ENCODE data around the gene SLAIN2.

The SLAIN2 gene

DNA sequence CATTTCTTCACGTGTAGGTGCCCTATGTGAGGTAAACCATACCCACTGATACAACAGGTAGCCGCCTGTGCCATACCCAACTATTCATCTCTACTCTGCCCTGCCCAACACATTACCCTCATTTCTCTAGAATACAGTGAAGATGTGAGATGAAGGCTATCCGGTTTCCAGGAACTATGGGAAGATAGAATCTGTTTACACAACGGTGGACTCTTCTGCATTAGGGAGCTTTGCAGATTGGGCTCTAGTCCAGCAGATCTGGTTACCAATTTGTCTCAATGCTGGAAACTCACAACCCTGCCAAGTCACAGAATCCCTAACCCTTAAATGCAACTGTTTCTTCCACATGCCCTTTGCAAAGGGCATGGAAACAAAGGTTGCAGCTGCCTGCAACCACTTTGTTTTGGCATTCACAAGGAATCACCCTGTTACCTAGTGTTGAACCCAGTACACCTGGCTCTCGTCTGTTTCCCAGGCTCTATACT, 6.4 kb upstream of the SLAIN2 start:
- no peak for DNase-seq (ENCODE audit: low spot score)

- no peak for DNase-seq (ENCODE audit: low spot score)
Observed at GRCh38 chr4:48336146-48336870, 5.0 kb upstream of the SLAIN2 start.

- peak; percentile 5 for DNase-seq (ENCODE audit: low spot score)
Observed at GRCh38 chr4:48337731-48338130, 3.6 kb upstream of the SLAIN2 start.

DNA sequence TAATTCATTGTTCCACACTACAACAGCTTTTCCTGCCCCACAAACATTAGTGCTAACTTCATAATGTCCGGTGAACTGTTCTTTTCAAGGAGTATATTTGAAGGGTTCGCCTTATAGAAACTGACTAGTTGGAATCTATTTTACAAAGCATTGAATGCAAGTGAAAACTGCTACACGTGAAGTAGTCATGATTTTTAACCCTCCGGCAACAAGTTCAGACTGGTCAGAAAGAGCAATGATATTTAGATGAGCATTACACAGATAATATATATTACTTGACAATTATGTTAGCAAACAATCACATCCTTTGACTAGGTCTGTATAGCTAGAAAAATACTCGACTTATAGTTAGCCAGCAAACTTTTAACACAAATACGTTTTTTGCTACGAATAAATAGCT, 1.7 kb upstream of the SLAIN2 start:
- no peak for DNase-seq (ENCODE audit: low spot score)

DNA sequence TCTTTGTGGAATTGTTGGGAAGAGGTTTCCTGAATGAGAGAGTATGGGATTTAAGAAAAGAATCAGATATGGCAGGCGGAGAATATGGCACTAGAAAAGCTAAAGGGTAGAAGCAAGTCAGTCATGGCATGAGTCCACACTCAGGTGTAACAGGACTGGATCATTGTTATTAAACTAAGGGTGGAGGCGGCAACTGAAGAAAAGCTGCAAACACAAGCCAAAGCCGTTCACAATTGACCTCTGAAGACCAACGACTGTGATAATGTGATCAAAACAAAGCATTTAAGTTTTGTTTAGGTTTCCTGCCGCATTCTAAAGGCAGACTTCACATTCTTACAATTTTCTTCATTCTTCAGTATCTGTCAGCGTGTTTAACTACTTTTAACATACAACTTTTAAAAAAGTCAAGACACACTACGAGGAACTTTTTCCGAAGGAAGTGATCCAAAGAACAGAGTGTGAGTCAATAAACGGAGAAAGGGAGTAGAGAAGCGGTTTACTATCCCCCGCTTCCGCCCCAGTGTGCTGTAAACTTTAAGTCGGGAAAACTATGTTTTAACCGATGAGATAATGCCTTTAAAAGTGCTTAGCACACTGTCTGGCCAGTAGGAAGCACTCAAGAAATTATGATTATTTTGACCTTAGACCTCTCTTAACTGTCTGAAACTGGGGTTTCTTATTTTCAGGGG, 909 bp upstream of the SLAIN2 start:
- peak; percentile 29 for DNase-seq (ENCODE audit: low spot score)

DNA sequence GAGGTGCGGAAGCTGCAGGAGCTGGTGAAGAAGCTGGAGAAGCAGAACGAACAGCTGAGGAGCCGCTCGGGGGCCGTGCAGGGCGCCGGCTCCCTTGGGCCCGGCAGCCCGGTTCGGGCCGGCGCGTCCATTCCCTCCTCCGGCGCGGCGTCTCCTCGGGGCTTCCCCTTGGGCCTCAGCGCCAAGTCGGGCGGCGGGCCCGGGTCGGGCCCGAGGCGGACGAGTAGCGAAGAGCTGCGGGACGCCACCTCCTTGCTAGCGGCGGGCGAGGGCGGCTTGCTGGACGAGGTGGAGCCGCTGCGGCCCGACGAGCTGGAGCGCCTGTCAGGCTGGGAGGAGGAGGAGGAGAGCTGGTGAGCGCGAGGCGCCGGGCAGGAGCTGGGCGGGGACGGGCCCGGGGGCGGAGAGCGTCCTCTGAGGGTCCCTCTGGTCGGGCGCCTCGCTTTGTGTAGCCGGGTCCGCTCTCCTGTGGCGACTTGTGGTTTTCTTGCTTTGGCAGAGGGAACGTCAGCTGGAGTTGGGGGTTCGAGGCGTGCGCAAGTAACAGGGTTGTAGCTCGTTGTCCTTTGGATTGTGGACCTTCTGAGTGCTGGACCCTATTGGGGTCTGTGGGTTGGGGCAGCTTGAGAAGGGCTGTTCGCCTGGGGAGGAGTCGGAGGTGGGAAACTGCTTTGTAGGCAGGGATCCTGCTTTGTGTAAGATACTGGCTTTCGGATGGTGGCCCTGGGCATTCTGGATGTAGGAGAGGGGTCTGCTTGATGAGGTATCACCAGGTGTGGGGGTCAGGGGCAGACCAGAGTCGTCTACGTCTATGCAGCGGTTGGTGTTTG, 662 bp downstream of the SLAIN2 start:
- DNase-seq (ENCODE audit: low spot score): peak; percentile 30

GRCh38 chr4:48342606-48342880, 1.2 kb downstream of the SLAIN2 start:
- peak; percentile 32 for DNase-seq (ENCODE audit: low spot score)

DNA sequence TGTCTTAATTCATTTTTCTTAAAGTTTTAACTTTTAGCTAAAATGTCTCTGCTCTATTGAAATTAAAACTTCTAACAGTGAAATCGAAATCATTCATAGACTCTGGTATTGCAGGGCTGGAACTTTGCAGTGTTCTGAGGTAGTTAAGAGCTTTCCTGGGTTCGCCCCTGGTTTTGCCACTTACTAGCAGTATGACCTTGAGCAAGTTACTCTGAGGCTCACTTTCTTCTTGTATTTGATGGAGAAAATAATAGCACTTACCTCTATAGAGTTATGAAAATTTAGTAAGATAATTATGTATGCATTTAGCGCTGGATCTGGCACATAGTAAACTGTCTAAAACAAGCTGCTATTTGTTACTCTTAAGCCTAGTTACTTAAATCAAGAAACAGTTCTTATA, 1.7 kb downstream of the SLAIN2 start:
- no peak for DNase-seq (ENCODE audit: low spot score)

DNA sequence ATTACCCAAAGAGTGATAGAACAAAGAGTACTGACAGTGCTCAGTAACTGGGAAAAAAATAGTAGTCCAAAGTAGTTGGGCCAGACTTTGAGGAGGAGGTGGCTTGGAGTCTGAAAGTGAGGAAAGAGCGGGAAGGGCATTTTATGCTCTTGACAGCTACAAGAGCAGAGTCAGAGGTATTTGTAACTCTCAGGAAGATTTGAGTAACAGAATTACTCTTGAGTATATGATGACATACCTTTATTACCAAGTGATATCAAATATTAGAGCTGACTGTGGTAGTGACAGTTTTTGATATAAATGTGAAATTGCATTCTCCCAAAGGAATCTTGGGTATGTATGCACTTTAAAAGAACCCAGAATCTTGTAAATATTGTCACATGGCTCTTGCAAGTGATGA, 2.2 kb downstream of the SLAIN2 start:
- no peak for DNase-seq (ENCODE audit: low spot score)

DNA sequence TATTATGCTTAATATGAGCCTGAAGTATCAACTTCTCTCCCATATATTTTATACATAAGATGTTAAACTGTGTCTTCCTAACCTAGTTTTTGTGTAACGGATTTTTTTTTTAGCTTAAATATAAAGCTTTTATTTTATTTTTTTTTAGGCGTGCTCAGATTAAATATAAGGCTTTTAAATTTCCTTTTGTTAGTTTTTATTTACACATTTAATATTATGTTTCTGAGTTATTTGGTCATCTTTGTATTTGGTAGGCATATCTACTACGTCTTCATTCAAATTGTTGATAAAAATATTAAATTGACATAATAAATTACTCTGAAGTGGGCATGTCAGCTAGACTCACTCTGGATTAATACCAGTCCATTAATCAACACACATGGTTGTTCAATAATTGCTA, 4.2 kb downstream of the SLAIN2 start:
- no peak for DNase-seq (ENCODE audit: low spot score)

DNA sequence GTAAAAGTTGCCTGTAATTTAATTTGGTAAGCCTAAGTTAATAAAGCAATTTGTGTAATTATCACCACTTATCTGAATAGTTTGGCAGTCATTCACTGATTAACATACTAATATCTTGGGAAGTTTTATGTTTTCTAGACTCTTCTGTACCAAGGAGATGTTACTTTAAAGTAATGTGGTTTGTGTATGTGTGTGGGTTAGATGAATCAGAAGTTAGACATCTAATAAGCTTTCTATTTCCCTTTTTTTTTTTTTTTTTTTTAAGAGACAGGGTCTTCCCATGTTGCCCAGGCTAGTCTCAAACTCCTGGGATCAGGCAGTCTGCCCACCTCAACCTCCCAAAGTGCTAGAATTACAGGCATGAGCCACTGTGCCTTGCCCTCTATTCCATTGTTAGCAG, 5.3 kb downstream of the SLAIN2 start:
- no peak for DNase-seq (ENCODE audit: low spot score)

DNA sequence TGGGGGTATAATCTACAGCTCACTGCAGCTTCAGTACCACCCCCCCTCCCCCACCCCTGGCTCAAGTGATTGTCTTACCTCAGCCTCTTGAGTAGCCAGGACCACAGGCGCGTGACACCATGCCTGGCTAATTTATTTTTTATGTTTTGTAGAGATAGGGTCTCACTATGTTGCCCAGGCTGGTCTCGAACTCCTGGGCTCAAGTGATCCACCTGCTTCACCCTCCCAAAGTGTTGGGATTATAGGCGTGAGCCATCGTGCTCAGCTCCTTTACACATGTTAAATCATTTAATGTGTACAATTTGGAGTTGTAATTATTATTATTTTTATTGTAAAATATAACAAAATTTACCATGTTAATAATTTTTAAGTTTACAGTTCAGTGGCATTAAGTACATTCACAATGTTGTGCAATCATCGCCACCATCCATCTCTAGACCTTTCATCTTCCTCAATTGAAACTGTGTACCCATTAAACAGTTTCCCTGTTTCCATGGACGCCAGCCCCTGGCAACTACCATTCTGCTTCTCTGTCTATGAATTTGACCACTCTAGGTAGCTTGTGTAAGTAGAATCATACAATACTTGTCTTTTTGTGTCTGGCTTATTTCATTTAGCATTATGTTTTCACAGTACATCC, 6.1 kb downstream of the SLAIN2 start:
- no peak for DNase-seq (ENCODE audit: low spot score)

DNA sequence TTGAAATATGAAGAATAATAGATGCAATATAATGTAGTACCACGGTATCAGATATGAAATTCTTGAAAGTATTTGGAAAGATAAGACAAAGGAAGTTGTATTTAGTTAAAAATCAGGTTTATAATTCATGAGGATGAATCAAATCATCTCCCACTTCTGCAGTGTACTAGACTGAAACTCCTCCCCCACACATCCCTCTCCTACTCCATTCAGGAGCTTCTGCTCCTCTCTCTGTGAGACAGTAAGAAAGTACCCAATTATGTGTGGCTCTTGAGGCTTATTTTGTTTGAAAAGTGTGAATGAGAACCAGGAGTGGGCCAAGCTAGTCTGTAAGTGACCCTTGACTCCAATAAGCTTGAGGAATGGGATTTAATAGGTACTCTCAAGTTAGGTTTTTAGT, 9.5 kb downstream of the SLAIN2 start:
- DNase-seq (ENCODE audit: low spot score): no peak

- no peak for DNase-seq (ENCODE audit: low spot score)
Observed at GRCh38 chr4:48352793-48353192, 11.5 kb downstream of the SLAIN2 start.

- DNase-seq (ENCODE audit: low spot score): no peak
Observed at GRCh38 chr4:48356355-48356754, 15.0 kb downstream of the SLAIN2 start.

DNA sequence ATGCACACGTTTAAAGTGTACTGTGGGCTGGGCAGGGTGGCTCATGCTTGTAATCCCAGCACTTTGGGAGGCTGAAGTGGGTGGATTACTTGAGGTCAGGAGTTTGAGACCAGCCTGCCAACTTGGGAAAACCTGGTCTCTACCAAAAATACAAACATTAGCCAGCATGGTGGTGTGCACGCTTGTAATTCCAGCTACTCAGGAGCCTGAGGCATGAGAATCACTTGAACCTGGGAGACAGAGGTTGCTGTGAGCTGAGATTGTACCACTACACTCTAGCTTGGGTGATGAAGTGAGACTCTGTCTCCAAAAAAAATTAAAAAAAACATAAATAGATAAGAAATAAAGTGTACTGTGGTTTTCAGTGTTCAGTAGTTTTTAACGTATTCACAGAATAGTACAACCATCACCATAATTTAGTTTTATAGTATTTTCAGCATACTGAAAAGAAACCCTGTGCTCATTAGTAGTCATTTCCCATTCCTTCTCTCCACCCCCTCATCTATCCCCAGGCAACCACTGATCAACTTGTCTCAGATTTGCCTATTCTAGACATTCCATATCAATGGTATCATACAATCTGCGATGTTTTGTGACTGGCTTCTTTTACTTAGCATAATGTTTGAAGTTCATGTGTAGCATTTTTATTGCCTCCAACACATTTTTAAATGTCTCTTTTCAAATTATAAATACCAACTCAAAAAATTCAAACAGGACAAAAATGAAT, 19.1 kb downstream of the SLAIN2 start:
- DNase-seq (ENCODE audit: low spot score): no peak

DNA sequence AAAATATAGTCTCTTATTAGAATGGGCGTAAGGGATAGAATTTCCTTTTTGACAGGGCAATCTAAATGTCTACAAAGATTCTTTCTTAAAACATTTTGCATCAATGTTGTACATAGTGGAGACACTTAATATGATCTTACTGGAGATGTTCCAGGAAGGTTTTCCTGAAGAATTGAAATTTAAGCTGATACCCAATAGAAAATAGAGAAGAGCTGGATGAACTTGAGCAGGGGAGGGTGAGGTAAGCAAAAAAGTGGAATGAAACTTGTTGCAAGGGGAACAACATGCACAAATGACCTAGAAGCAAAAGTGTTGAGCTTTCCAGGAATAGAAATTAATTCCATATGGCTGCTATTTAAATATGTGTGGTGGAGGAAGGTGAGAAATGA, 19.7 kb downstream of the SLAIN2 start:
- DNase-seq (ENCODE audit: low spot score): no peak

- DNase-seq (ENCODE audit: low spot score): no peak
Observed at GRCh38 chr4:48366611-48367010, 25.3 kb downstream of the SLAIN2 start.

DNA sequence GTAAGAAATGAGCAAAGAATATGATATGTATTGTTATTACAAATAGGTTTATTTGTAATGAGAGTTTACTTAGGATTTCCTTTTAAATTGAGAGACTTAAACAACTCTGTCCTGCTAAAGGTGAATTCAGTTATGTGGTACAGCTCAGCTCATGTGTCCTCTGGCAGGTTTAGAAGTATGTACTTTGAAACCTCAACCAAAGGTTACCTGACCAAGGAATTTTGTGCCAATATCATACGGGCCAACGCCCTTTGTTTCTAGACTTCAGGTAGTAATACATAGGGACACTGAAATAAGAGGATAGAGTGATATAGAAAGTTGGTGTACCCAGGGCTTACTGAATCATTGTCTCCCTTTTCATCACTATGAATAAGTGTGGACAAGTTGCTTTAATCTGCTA, 25.7 kb downstream of the SLAIN2 start:
- DNase-seq (ENCODE audit: low spot score): no peak

GRCh38 chr4:48368389-48368788, 27.1 kb downstream of the SLAIN2 start:
- DNase-seq (ENCODE audit: low spot score): no peak

DNA sequence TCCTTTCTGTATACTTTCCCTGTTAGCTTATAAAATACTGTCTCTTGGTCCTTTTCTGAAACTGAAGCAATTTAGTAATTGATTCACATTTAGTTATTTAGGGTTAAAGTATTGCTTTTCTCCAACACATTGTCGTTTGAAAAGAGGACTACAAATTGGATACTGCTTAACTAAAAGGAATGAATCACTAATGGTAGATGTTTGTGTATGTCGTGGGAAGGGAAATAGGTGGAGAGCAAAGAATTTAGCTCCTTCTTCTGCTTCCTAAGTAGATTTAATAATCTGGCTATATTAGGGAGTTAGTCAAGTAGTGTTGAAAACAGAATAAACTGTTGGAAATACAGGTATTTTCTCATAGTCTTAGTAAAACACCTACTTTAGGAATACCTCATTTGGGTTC, 27.9 kb downstream of the SLAIN2 start:
- DNase-seq (ENCODE audit: low spot score): no peak

DNA sequence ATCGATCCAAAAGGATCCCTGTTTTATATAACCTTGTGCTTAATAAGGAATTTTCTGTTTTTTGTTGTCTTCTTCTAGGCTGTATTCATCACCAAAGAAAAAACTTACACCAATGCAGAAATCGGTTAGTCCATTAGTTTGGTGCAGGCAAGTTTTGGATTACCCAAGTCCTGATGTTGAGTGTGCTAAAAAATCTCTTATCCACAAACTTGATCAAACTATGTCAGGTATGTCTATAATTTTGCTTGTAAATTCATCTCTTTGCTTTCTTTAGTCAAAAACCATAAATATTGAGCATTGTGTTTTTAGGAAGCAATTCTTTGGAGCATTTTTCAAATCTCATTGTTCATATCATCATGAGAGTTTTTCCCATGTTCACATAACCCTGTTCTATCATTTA, 28.4 kb downstream of the SLAIN2 start:
- no peak for DNase-seq (ENCODE audit: low spot score)
